ENCODE results near the gene GAS7.

- TF ChIP-seq MNT (IDR thresholded peaks at IDR 0.05) (no peak), TEAD2 (CRISPR knock-in tag; IDR thresholded peaks at IDR 0.05) (no peak)
Observed at GRCh38 chr17:10196384-10196895, 2.0 kb downstream of the GAS7 start.
